H1 (cell line): Measurements from ENCODE around the gene PAPSS2. TPM values are rescaled to one million over a fixed set of nuclear protein-coding genes. Genes with fewer than 3 reads are reported as not detected.

Source experiments
- CTCF ChIA-PET: fragments of 300-600 bp; sonication (Branson Sonifier 250); formaldehyde crosslinking; loops from one replicate; lab custom pipeline; 2021; ENCODE audit not compliant: partially characterized antibody; lab: Charles Lee
- POLR2A ChIA-PET: fragments of 300-600 bp; sonication (Branson Sonifier 250); formaldehyde crosslinking; loops from one replicate; lab custom pipeline; 2021; ENCODE audit warnings: inconsistent platforms; ENCODE audit not compliant: partially characterized antibody; lab: Charles Lee
- DNase-seq, 2 experiments: peaks; one replicate each; pipeline versions ENCODE4 v3.0.0 to v3.0.0-alpha.2; 2010 to 2022; ENCODE audit warnings: low spot score in 2 of 2, low read depth in 1 of 2, mixed read lengths in 1 of 2
- FAIRE-seq: peaks from 2 replicates; lab custom pipeline; 2011; peaks lifted over from hg19 to GRCh38; lab: Jason Lieb, UNC
- H2AFZ ChIP-seq: 2 replicates; pipeline ENCODE4 v1.8.1; 2012; ENCODE audit warnings: low read length, inconsistent platforms
- H2AK5ac ChIP-seq: 2 replicates; pipeline ENCODE4 v1.6.1; 2013; ENCODE audit warnings: low read depth, low read length
- H2BK120ac ChIP-seq: replicated peaks from 2 replicates; pipeline ENCODE3; 2013; ENCODE audit warnings: low read depth, low read length, inconsistent platforms
- H2BK12ac ChIP-seq: 2 replicates; pipeline ENCODE4 v1.6.1; 2013; ENCODE audit warnings: low read depth, low read length
- H2BK15ac ChIP-seq: 2 replicates; pipeline ENCODE4 v1.6.1; 2013; ENCODE audit warnings: low read length
- H2BK20ac ChIP-seq: 2 replicates; pipeline ENCODE4 v1.6.1; 2013; ENCODE audit warnings: low read length
- H2BK5ac ChIP-seq: 2 replicates; pipeline ENCODE4 v1.6.1; 2013; ENCODE audit warnings: low read depth, low read length
- H3K14ac ChIP-seq: 2 replicates; pipeline ENCODE4 v1.6.1; 2013; ENCODE audit warnings: inconsistent platforms; ENCODE audit not compliant: insufficient read length
- H3K18ac ChIP-seq: 2 replicates; pipeline ENCODE4 v1.6.1; 2013; ENCODE audit warnings: low read length; ENCODE audit errors: extremely low read depth
- H3K23ac ChIP-seq: 2 replicates; pipeline ENCODE4 v1.6.1; 2013; ENCODE audit warnings: inconsistent platforms; ENCODE audit not compliant: insufficient read length
- H3K23me2 ChIP-seq: 2 replicates; pipeline ENCODE4 v1.6.1; 2013; ENCODE audit warnings: low read depth, low read length
- H3K27ac ChIP-seq: 2 replicates; pipeline ENCODE4 v1.6.1; 2011; ENCODE audit warnings: low read depth, low read length, inconsistent platforms
- H3K27me3 ChIP-seq, 4 experiments: replicated peaks in 1 of 4; 1 replicate in 1 of 4; 2 replicates in 3 of 4; pipeline versions ENCODE4 v1.6.1 to v1.8.1; 2011 to 2013; ENCODE audit warnings: low read length in 3 of 4, mild to moderate bottlenecking in 3 of 4, inconsistent platforms in 2 of 4, mixed read lengths in 2 of 4, moderate library complexity in 1 of 4; ENCODE audit not compliant: control insufficient read depth in 3 of 4, insufficient read depth in 3 of 4; ENCODE audit errors: extremely low read depth in 1 of 4
- H3K36me3 ChIP-seq, 4 experiments: 2 replicates each; pipeline versions ENCODE4 v1.6.1 to v1.8.1; 2011 to 2013; ENCODE audit warnings: mild to moderate bottlenecking in 4 of 4, low read length in 3 of 4, moderate library complexity in 2 of 4, control low read depth in 1 of 4, inconsistent platforms in 1 of 4; ENCODE audit not compliant: insufficient read depth in 4 of 4, control insufficient read depth in 2 of 4
- H3K4ac ChIP-seq: replicated peaks from 2 replicates; pipeline ENCODE3; 2013; ENCODE audit warnings: low read length, low read depth, mixed read lengths, inconsistent platforms; ENCODE audit not compliant: insufficient read length
- H3K4me1 ChIP-seq, 4 experiments: replicated peaks in 1 of 4; 1 replicate in 1 of 4; 2 replicates in 3 of 4; pipeline versions ENCODE4 v1.6.1 to v1.8.1; 2011 to 2013; ENCODE audit warnings: low read length in 3 of 4, inconsistent platforms in 2 of 4, mixed read lengths in 1 of 4; ENCODE audit not compliant: insufficient read depth in 4 of 4, control insufficient read depth in 3 of 4
- H3K4me2 ChIP-seq, 2 experiments: 2 replicates each; pipeline versions ENCODE4 v1.6.1 to v1.8.1; 2011 to 2013; ENCODE audit warnings: low read depth in 2 of 2, low read length in 2 of 2, control low read depth in 1 of 2, inconsistent platforms in 1 of 2, mild to moderate bottlenecking in 1 of 2; ENCODE audit not compliant: insufficient read depth in 1 of 2
- H3K4me3 ChIP-seq, 4 experiments: fragments of 200-600, 300-600 bp in 1 of 4; sonication (generic), shearing (Covaris generic), sonication (Bioruptor Twin) in 1 of 4; 2 replicates each; pipeline versions ENCODE4 v1.5.1 to v1.8.1; 2011 to 2016; ENCODE audit warnings: low read length in 4 of 4, low read depth in 3 of 4, control low read depth in 2 of 4, inconsistent platforms in 2 of 4, mild to moderate bottlenecking in 2 of 4, mixed read lengths in 1 of 4, moderate library complexity in 1 of 4; ENCODE audit not compliant: insufficient read depth in 2 of 4; ENCODE audit errors: extremely low read depth in 1 of 4
- H3K56ac ChIP-seq: replicated peaks from 2 replicates; pipeline ENCODE3; 2013; ENCODE audit warnings: low read depth, mild to moderate bottlenecking, mixed read lengths, low read length, inconsistent platforms; ENCODE audit not compliant: insufficient read length
- H3K79me1 ChIP-seq: 2 replicates; pipeline ENCODE4 v1.6.1; 2013; ENCODE audit warnings: low read depth, low read length, control low read depth
- H3K79me2 ChIP-seq, 2 experiments: 2 replicates each; pipeline versions ENCODE4 v1.6.1 to v1.8.1; 2012 to 2013; ENCODE audit warnings: low read length in 2 of 2, mild to moderate bottlenecking in 2 of 2, inconsistent platforms in 1 of 2; ENCODE audit not compliant: insufficient read depth in 2 of 2, control insufficient read depth in 1 of 2
- H3K9ac ChIP-seq, 4 experiments: replicated peaks in 1 of 4; 1 replicate in 1 of 4; 2 replicates in 3 of 4; pipeline versions ENCODE4 v1.6.1 to v1.8.1; 2011 to 2013; ENCODE audit warnings: low read depth in 3 of 4, low read length in 3 of 4, control low read depth in 2 of 4, mild to moderate bottlenecking in 2 of 4, moderate library complexity in 2 of 4, inconsistent platforms in 1 of 4; ENCODE audit errors: extremely low read depth in 1 of 4
- H3K9me3 ChIP-seq, 2 experiments: 2 replicates each; pipeline versions ENCODE4 v1.6.1 to v1.8.1; 2012 to 2013; ENCODE audit warnings: mild to moderate bottlenecking in 2 of 2, moderate library complexity in 2 of 2, control low read depth in 1 of 2, inconsistent platforms in 1 of 2, low read depth in 1 of 2, low read length in 1 of 2, mixed read lengths in 1 of 2; ENCODE audit not compliant: insufficient read depth in 2 of 2
- H4K20me1 ChIP-seq, 2 experiments: replicated peaks in 1 of 2; 2 replicates each; pipeline versions ENCODE3 to v1.8.1; 2011 to 2013; ENCODE audit warnings: inconsistent platforms in 2 of 2, low read length in 2 of 2, mild to moderate bottlenecking in 1 of 2; ENCODE audit not compliant: insufficient read depth in 2 of 2, control insufficient read depth in 1 of 2
- H4K5ac ChIP-seq: 2 replicates; pipeline ENCODE4 v1.6.1; 2013; ENCODE audit warnings: low read length, low read depth, mixed read lengths, inconsistent platforms; ENCODE audit not compliant: insufficient read length
- H4K8ac ChIP-seq: 2 replicates; pipeline ENCODE4 v1.8.0; 2013; ENCODE audit warnings: mild to moderate bottlenecking, moderate library complexity, low read length, inconsistent platforms; ENCODE audit not compliant: insufficient read depth; ENCODE audit errors: extremely low read depth
- H4K91ac ChIP-seq: replicated peaks from 2 replicates; pipeline ENCODE3; 2013; ENCODE audit warnings: low read length, mixed read lengths, inconsistent platforms; ENCODE audit not compliant: insufficient read length
- HDAC2 ChIP-seq, 2 experiments: fragments of 300-600 bp in 1 of 2; sonication (generic) in 1 of 2; IDR thresholded peaks; 2 replicates each; pipeline ENCODE4 v1.6.1; 2011 to 2012; ENCODE audit warnings: low read depth in 2 of 2, low read length in 2 of 2, mild to moderate bottlenecking in 2 of 2, moderate library complexity in 2 of 2, borderline replicate concordance in 1 of 2, inconsistent platforms in 1 of 2
- POLR2AphosphoS5 ChIP-seq: IDR thresholded peaks from 2 replicates; pipeline ENCODE4 v1.6.1; 2011; ENCODE audit warnings: low read depth, low read length
- WGBS, 2 experiments: shearing (Covaris generic) in 1 of 2; methylation state at CpG; one replicate each; pipeline versions ENCODE4 v1.1.6 to v1.1.7; 2013 to 2015; ENCODE audit warnings: low lambda C conversion rate in 2 of 2, mixed read lengths in 2 of 2, inconsistent platforms in 1 of 2, low coverage in 1 of 2, missing lambda C conversion rate in 1 of 2; ENCODE audit not compliant: insufficient replicate concordance in 2 of 2, insufficient coverage in 1 of 2, insufficient read length in 1 of 2; ENCODE audit errors: extremely low coverage in 1 of 2, missing lambda C conversion rate in 1 of 2; 5-methylcytosine and 5-hydroxymethylcytosine counted together
- polyA plus RNA-seq, 7 experiments: library from polyadenylated mRNA; depleted of rRNA in 3 of 7; stranded (reverse) in 5 of 7; unstranded in 2 of 7; fragments of >200 nt in 5 of 7; fragments of 200-250 nt in 2 of 7; gene quantifications; 1 replicate in 5 of 7; 2 replicates in 1 of 7; 4 replicates in 1 of 7; pipeline versions ENCODE4 v1.2.1 to v1.2.3, GENCODE V29; 2011 to 2013; ENCODE audit warnings: missing spikeins in 2 of 7, mixed read lengths in 2 of 7
- total RNA-seq: library from RNA; stranded (reverse); fragmentation: NEBNext Ultra II Directional; extraction: Animal tissue kit (Norgen Biotek cat#: 25700); gene quantifications from 2 replicates; pipeline ENCODE4 v1.2.1, GENCODE V29; 2021

Gene PAPSS2
- total and polyA plus RNA-seq, 2 of the 8 experiments (the other 6 are each of a cell fraction or from before 2014, with no cell fraction given) = 7.6 to 20.2 TPM

DNA sequence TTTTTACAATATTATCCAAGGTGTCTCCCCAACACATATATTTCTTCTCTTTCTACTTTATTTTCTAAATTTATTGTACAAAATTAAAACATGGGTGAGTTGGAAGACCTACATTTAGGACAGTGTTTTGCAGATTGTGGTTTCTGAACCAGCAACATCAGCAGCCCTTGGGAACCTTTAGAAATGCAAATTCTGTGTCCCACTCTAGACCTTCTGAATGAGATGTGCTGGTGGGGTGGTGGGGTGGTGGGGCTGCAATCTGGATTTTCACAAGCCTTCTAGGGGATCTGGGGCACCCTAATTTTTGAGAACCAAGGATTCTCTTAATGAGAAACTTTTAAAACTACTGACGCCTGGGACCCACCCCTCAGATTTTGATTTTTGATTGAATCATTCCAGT is 7.4 kb upstream of the PAPSS2 start:
- peak; percentile 69 for FAIRE-seq
- Histone ChIP-seq H4K5ac (peak overlapping the region; percentile 64), H3K4me3 (peak overlapping the region in 1 of 4 experiments; percentile 3; a peak in 1 of 8 replicates), H2AK5ac (no peak overlapping the region), H2BK5ac (no peak overlapping the region), H4K91ac (no peak overlapping the region), H3K4me2 (0 out of 4 replicates have a peak overlapping the region, but pooled peaks have one; percentile 39 to 46), H3K9me3 (no peaks in the 10 kb centered on the region), H3K18ac (no peak overlapping the region), H3K14ac (no peak overlapping the region), H3K79me1 (no peaks in the 10 kb centered on the region), H2BK15ac (no peak overlapping the region), H2BK12ac (no peak overlapping the region), H3K27ac (no peak overlapping the region), H2BK20ac (no peak overlapping the region), H3K9ac (no peak overlapping the region), H4K8ac (no peak overlapping the region), H3K23me2 (no peaks in the 10 kb centered on the region), H3K4me1 (peaks cover 0 to 18% (median 4%) of the 10 kb centered on the region in 4 experiments; a peak in 3 of 7 replicates), H3K56ac (no peak overlapping the region), H3K79me2 (no peaks in the 10 kb centered on the region), H2BK120ac (no peak overlapping the region), H3K23ac (no peak overlapping the region), H3K4ac (no peak overlapping the region), H3K27me3 (no peaks in the 10 kb centered on the region; a peak in 1 of 7 replicates), H3K36me3 (no peaks in the 10 kb centered on the region), H2AFZ (no peak overlapping the region), H4K20me1 (no peaks in the 10 kb centered on the region)
- DNase-seq = no peak
- 69% methylated on average over 1 of the region's 1 CpG; no CpG with 5 or more reads in 1 of the 2 experiments for WGBS, 2 experiments
- TF ChIP-seq HDAC2 (IDR thresholded peaks at IDR 0.05; ENCODE audit: borderline replicate concordance in 1 of 2, low read depth in 2 of 2, low read length in 2 of 2) (0 out of 4 replicates have a peak, but pooled peaks of 1 of the 2 experiments have one; percentile 63), POLR2AphosphoS5 (no peak)
- CTCF ChIA-PET = interaction anchor here (1.1 kb wide), 1 partner anchor 42 kb away, joined by 3 read pairs; no protein-coding TSS in a partner anchor
- POLR2A ChIA-PET = interaction anchor here (0.7 to 1.3 kb wide), 4 partner anchors 8 to 27 kb away, joined by 3 read pairs; no protein-coding TSS in a partner anchor
